GM18520 (cell line): ENCODE results near the gene SERPINA5.

ENCODE experiments used
- ATAC-seq: cut with Tn5 transposase; IDR thresholded peaks from one replicate; pipeline ENCODE4 v1.9.1; 2021; ENCODE audit not compliant: unreplicated experiment

SERPINA5 gene

DNA sequence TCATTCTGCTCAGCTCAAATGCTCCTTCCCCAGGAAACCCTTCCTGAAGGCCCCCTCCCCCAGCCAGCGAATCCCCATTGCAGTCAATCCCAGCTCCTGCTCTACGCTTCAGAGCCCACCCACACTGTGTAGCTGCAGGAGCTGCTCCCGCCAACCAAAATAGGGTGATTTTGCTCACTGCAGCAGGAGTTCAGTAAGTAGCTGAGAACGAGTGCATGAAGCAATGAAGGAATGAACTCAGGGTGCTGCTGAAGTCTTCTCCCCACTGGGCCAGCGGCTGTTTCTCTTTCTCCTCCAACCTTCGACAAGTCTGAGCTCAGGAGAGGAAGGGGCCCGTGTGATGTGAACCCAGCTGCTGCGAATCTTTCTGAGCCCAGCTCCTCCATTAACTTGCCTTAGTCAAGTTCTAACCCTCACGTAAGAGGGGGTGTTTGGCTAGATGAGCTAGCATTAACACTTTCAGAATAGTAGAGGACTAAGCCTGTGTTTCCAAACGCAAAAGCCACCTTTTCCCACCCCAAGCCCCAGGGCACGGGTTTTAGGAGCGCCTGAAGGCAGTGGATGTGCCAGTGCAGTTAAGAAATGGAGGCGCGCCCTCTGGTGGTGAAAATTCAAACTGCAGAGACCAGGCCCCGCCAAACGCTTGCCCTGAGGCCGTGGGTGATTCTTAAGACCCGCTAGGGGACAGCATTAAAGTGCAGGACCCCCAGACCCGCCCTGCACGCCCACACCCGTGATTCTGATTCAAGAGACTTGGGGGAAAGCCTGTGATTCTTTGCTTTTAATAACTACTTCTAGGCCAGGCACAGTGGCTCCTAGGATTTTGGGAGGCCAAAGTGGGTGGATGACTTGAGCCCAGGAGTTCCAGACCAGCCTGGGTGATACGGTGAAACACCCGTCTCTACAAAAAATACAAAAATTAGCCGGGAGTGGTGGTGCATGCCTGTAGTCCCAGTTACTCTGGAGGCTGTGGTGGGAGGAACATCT lies 31.9 kb upstream of the SERPINA5 start:
- ATAC-seq = no peak

GRCh38 chr14:94550041-94550440 lies 31.2 kb upstream of the SERPINA5 start:
- ATAC-seq = no peak

- no peak for ATAC-seq
Measured at GRCh38 chr14:94555991-94556390, 25.2 kb upstream of the SERPINA5 start.

DNA sequence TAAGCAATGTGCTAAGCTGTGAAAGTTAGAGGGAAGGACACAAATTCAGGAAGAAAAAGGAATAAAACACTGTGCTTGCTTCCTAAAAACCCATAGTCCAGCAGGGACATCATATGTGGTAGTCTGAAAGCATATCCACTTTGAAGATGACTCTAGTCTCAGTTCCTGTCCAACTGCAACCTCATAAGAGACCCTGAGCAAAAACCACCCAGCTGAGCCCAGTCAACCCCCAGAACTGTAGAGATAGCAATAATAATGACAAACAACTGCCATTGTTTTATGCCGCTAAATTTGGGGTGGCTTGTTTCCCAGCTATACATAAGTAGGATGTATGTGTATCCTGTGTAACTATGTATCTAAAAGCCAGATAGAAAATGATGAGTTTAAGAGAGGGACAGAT lies 23.9 kb upstream of the SERPINA5 start:
- no peak for ATAC-seq

DNA sequence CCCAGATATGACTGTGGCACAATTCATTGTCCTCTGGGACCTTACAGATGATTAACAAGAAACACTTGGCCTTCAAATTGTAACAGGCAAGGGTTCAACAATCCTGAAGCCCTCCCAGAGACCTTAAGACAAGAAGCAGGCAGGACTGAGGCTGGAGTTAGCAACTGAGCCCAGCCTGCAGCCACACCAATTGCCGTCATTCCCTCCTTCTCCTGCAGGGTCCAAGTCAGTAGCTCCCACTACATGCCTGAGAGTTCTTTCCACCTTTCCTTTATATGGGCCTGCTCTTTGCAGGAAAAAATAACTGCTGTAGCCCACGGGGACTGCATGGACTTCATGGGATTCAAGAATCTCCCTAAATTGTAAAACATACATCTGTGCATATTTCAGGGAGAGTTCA lies 22.4 kb upstream of the SERPINA5 start:
- no peak for ATAC-seq

DNA sequence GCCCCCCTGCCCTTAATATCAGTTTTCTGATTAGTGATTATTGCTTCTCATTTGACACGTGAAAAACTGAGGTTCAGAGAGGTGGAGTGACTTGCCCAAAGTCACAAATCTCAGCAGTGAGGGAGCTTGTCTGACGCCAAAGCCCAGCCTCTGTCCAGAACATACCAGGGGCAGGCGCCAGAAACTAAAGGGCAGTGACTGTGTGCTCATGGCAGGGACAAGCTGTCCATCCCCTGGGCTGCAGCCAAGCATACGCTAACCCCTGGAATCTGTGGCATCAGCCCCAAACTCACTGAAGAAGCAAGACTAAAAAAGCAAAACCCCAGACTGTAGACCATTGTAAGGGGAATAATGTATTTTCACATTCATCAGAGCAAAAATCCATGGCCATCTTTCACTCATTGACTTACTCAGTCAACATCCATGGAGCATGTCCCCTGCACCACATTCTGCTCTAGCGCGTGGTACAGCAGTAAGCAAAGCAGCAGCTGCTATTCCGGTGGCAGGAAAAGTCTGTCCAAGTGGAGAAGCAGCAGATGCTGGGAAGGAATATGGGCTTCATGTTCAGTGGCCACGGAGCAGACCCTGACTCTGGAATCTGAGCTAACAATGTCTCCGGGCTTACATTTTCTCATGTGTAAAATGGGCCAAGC lies 21.5 kb upstream of the SERPINA5 start:
- ATAC-seq = no peak

DNA sequence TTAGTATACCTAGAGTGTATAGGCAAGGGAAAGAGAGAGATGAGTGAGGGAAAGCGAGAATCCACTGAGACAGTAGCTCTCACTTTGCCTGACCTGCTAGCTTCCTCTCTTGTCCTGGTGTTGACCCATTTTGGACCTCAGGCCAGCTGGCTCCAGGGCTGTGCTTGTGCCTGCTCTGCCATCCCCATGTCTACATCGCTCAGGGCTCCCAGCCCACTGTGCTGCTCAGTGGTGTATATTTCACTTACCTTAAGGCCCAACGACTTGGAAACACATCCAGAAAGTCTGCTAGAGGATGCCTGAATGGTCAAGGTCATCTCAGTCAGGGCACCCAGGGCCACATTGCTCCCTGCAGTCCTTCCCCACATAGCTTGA lies 20.9 kb upstream of the SERPINA5 start:
- no peak for ATAC-seq

DNA sequence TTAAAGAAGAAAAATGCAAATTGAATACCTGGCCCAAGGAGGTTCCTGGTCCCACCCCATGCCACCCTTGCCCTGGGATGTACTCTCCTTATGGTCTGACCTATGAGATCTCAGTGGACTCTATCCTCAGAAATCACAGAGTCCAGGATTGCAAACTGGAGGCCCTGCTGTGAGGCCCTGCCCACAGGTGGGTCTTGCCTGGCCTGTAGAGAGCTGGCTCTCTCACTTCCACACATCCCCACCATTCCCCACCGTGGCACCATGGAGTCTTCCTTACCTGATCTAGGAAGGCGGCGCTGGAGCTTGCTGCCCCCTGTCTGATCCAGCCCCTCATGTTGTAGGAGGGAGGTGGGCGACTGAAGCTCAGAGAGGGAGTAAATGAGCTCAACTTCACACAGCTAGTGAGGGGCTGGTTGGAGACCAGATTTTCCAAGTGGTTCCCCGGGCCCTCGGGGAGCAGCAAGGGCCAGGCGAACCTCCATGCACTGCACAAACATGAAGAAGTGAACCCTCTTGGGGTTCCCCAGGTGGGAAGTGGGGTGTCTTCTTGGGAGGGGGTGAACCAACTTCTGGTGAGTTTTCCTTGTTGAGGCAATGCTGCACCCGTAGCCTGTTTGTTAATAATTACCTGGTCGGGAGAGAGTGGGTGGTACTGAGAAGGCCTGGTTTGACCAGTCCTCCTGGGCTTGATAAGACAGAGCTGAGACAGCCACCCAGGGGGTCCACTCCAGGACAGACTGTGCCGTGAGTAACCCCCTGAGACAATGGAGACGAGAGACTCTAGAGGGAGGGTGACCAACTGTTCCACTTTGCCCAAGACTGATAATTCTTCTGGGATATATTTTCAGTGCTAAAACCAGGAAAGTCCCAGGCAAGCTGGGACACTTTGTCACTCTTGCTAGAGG lies 20.2 kb upstream of the SERPINA5 start, which contains the start of gene SERPINA4:
Gene SERPINA4, plus strand, starts transcription at position 692 of the 905 bp plus-strand sequence. CDS start 2,041 bp downstream, outside the sequence.
- no peak for ATAC-seq

GRCh38 chr14:94561656-94562010 lies 19.6 kb upstream of the SERPINA5 start:
- ATAC-seq = no peak

DNA sequence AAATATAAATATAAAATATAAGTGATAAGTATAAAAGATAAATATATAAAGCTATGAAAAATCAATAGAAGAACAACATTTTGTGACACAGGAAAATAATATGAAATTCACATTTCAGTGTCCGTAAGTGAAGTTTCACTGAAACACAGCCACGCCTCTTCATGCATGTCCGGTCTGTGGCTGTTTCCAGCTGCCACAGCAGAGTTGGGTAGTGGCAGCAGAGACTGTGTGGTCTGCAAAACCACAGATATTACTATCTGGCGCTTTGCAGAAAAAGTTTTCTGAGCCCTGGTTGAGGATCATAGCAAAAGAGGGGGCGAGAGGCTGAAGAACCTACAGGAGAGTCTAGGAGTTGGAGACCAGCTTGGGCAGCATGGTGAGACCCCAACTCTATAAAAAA lies 19.2 kb upstream of the SERPINA5 start:
- no peak for ATAC-seq

DNA sequence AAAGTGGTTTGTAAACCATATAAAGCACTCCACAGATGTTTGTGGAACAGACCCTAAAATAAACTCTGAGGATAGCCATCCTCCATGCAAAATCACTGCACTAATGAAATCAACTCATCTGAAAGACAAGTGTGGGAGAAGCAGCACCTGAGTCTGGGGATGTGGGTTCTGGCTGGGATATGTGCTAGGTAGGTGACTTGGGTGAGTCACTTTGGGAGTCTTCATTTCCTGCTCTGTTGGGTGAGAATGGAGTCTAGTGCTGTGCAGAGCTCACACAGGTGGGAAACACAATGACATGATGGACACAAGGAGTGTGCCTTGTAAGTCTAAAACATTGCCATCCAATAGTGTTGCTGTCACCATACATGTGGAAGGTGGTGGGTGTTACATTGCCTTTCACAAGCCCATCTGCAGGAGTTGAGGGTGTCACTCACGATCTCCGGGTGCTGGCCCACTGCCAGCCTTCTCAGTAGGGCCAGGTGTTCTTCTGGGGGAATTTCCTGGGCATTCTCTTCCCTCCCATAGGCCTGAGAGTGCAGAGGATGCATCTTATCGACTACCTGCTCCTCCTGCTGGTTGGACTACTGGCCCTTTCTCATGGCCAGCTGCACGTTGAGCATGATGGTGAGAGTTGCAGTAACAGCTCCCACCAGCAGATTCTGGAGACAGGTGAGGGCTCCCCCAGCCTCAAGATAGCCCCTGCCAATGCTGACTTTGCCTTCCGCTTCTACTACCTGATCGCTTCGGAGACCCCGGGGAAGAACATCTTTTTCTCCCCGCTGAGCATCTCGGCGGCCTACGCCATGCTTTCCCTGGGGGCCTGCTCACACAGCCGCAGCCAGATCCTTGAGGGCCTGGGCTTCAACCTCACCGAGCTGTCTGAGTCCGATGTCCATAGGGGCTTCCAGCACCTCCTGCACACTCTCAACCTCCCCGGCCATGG lies 18.0 kb upstream of the SERPINA5 start:
- ATAC-seq = no peak

DNA sequence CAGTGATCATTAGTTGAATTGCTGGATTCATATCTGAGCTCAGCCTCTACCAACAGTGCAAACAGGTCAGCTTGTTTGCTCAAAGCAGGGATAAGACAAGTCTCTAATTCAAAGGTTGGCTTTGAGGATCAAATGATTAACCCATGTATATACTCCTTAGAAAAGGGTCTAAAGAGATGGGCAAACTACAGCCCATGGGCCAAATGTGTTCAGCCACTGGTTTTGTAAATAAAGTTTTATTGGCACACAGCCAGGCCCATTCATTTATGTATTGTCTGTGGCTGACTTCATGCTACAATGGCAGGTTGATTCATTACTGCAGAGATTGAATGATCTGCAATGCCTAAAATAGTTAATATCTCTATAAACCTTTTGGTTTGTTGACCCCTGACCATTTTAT lies 16.8 kb upstream of the SERPINA5 start:
- ATAC-seq = no peak

DNA sequence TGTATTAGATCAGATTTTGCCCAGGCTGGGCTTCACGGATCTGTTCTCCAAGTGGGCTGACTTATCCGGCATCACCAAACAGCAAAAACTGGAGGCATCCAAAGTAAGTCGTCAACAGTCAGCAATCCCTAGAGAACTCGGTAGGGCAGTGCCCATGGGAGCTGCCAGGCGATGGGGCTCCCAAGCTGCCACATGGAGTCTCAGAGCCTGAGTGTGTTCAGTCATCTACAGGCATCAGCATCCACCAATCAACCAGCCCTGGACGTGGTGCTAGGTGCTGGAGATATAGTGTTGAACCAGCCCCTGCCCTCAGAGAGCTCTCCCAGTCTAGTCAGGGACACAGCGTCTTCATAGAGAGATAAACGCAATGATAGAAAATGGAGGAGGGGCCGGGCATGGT lies 13.0 kb upstream of the SERPINA5 start:
- no peak for ATAC-seq

DNA sequence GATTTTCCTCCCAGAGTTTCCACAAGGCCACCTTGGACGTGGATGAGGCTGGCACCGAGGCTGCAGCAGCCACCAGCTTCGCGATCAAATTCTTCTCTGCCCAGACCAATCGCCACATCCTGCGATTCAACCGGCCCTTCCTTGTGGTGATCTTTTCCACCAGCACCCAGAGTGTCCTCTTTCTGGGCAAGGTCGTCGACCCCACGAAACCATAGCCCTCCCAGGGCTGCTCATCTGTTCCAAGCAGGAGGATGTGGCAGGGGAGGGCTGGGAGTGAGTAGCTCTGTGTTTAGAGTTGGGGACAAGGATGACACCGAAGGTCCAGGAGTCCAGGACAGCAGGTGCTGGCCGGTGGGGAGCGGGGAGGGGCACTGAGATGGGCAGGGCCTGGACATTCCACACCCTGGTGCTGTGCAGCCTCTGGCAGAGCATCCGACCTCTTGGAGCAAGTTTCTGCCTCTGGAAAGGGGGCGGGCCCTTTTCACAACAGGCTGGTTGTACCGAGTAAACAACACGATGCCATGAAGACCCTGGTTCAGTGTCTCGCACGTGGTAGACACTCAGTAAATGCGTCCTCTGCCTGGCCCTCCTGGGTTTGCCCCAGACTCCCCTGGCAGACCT lies 11.7 kb upstream of the SERPINA5 start:
- ATAC-seq = no peak

GRCh38 chr14:94570002-94570400 lies 11.2 kb upstream of the SERPINA5 start:
- ATAC-seq = no peak

DNA sequence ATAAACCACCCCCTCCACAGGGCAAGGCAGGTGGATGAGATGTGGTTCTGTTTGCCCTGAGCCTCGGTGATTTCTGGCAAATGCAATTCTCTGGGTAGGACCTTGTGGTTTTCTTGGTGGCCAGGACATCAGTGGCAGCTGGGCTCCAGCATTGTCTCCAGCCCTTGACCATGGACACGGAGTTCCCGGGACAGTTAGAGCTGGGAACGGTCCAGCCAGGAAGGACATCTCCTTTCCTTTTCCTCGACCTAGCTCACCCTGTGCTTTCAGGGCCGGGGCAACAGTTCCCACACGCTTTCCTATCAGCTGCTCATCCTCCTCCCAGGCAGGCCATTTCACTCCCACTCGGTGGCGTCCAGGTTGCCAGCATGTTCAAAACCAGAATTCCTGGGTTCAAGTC lies 10.8 kb upstream of the SERPINA5 start:
- no peak for ATAC-seq

DNA sequence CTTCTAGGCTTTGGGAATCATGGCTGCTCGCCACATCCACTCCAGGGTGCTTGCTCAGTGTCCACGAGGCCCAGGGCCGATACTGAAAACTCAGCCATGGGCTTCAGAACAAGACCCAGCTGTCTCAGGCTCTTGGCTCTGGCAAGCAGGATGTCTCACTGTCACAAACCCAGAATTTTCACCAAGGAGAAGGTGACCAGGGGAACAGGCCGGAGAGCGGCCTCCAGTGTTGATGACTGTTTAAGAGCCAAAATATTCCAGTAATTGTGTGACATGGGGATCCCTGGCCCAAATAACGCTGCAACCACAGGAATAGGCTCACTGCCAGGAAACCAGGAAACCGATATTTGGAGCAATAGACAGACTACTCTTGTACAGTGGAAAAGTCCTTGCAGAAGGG lies 9.8 kb upstream of the SERPINA5 start:
- ATAC-seq = no peak

- ATAC-seq = no peak
Measured at GRCh38 chr14:94571950-94572349, 9.3 kb upstream of the SERPINA5 start.

DNA sequence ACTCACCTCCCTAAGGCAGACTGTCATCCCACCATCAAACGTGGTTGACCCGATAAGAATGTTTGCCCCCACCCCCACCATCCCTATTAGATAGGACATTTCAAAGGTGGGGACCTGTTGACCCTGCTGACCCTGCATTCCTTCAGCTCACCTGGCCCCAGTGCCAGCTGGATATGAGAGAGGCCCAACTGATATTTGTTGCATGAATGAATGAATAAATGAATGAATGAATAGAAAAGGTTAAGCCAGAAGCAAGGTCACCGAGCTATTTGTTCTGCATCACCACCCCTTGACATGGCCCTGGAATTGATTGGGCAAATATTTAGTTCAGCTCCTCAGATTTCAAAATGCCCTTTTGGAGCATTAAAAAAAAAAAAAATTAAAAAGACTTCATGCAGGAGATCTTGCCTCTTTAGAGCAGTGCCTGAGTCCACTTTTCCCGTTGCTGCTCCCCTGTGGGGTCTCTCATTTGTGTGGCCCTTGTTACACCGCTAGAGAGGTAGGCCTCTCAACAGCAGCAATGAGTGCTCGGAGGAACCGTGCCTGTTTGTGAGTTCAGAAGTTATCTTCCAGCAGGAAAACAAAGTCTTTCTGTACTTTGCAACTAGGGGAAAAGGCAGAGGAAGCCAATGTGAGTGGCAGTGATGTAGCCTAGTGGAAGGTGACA lies 8.5 kb upstream of the SERPINA5 start:
- no peak for ATAC-seq
